ENCODE results near the gene PFKFB3.
A peak's percentile ranks its signal among the peaks of the same experiment; 100 is the strongest.
"Not testable (repeated sequence)": the region's sequence is repeated elsewhere in the genome, so short reads cannot be mapped to it uniquely, and the experiment has no call there.

PFKFB3 gene

GRCh38 chr10:6204063-6204340 is 1.3 kb downstream of the PFKFB3 start:
- Mint-ChIP-seq H3K27me3 (ENCODE audit: low read depth) (no peaks in the 10 kb centered on the region), H3K36me3 (ENCODE audit: low read depth) (peaks cover 15% of the 10 kb centered on the region), H3K9me3 (no peaks in the 10 kb centered on the region), H3K27ac (peak overlapping the region in 2 of 3 experiments; percentile 56 to 84), H3K4me1 (peaks cover 41% of the 10 kb centered on the region), H3K4me3 (peak overlapping the region; percentile 93 to 99 (median 97))
- no peak for TF ChIP-seq CTCF (IDR thresholded peaks at IDR 0.05; ENCODE audit: unreplicated experiment in 3 of 3)

- TF ChIP-seq CTCF (IDR thresholded peaks at IDR 0.05; ENCODE audit: unreplicated experiment in 3 of 3): no peak
- Mint-ChIP-seq H3K36me3 (ENCODE audit: low read depth) (peaks cover 15% of the 10 kb centered on the region), H3K9me3 (no peaks in the 10 kb centered on the region), H3K4me3 (peak overlapping the region; percentile 90 to 99 (median 97)), H3K4me1 (peaks cover 40% of the 10 kb centered on the region), H3K27ac (peak overlapping the region; percentile 54 to 69 (median 65)), H3K27me3 (ENCODE audit: low read depth) (no peaks in the 10 kb centered on the region)
Observed at GRCh38 chr10:6204341-6205191, 1.8 kb downstream of the PFKFB3 start.

- H3K36me3 Mint-ChIP-seq (ENCODE audit: low read depth): peaks cover 15% of the 10 kb centered on the region
- H3K4me1 Mint-ChIP-seq: peaks cover 39% of the 10 kb centered on the region
- not testable (repeated sequence) for H3K27ac Mint-ChIP-seq
Observed at GRCh38 chr10:6206486-6206885, 3.8 kb downstream of the PFKFB3 start.

GRCh38 chr10:6207658-6208057 is 4.9 kb downstream of the PFKFB3 start:
- no peak for TF ChIP-seq CTCF (IDR thresholded peaks at IDR 0.05; ENCODE audit: unreplicated experiment in 3 of 3)
- Mint-ChIP-seq H3K36me3 (ENCODE audit: low read depth) (peaks cover 21% of the 10 kb centered on the region), H3K4me3 (peak overlapping the region; percentile 21 to 61 (median 43)), H3K9me3 (no peaks in the 10 kb centered on the region), H3K27me3 (ENCODE audit: low read depth) (no peaks in the 10 kb centered on the region), H3K27ac (no peak overlapping the region), H3K4me1 (peaks cover 45% of the 10 kb centered on the region)

More at GRCh38 chr10:6206486-6206885, 3.8 kb downstream of the PFKFB3 start:
- not testable (repeated sequence) for H3K4me3 Mint-ChIP-seq; H3K9me3 Mint-ChIP-seq; H3K27me3 Mint-ChIP-seq (ENCODE audit: low read depth)

- Mint-ChIP-seq H3K4me1 (peaks cover 51% of the 10 kb centered on the region), H3K36me3 (ENCODE audit: low read depth) (peaks cover 31% of the 10 kb centered on the region), H3K27me3 (ENCODE audit: low read depth) (no peaks in the 10 kb centered on the region), H3K27ac (peak overlapping the region in 1 of 3 experiments; percentile 47), H3K4me3 (peak overlapping the region in 2 of 3 experiments; percentile 38 to 53), H3K9me3 (no peaks in the 10 kb centered on the region)
- no peak for TF ChIP-seq CTCF (IDR thresholded peaks at IDR 0.05; ENCODE audit: unreplicated experiment in 3 of 3)
Observed at GRCh38 chr10:6208799-6209235, 6.1 kb downstream of the PFKFB3 start.

- Mint-ChIP-seq H3K4me1 (peaks cover 44% of the 10 kb centered on the region), H3K36me3 (ENCODE audit: low read depth) (peaks cover 40% of the 10 kb centered on the region), H3K9me3 (no peaks in the 10 kb centered on the region), H3K27ac (peak overlapping the region in 2 of 3 experiments; percentile 37 to 42), H3K27me3 (ENCODE audit: low read depth) (no peaks in the 10 kb centered on the region), H3K4me3 (peak overlapping the region in 2 of 3 experiments; percentile 19 to 38)
- TF ChIP-seq CTCF (IDR thresholded peaks at IDR 0.05; ENCODE audit: unreplicated experiment in 3 of 3): no peak
Observed at GRCh38 chr10:6211341-6211670, 8.6 kb downstream of the PFKFB3 start.
